ENCODE measurements around the gene MECR. TPM values are rescaled to one million over a fixed set of nuclear protein-coding genes. Genes with fewer than 3 reads are reported as not detected.

MECR gene
- polyA plus RNA-seq, 1 donor (not counting 4 experiments of a cell fraction or from before 2014, with no cell fraction given) = 20.7 TPM

GRCh38 chr1:29210278-29211085 lies 20.3 kb downstream of the MECR start:
- Histone ChIP-seq H2AFZ (ENCODE audit: control insufficient read depth, low read length) (no peak overlapping the region), H3K27ac (ENCODE audit: control insufficient read depth, insufficient read depth, low read length) (no peak overlapping the region), H3K9ac (ENCODE audit: control insufficient read depth, extremely low read depth, insufficient read depth, low read length) (no peak overlapping the region), H3K79me2 (ENCODE audit: control insufficient read depth, insufficient read depth, low read length) (no peaks in the 10 kb centered on the region), H3K36me3 (ENCODE audit: control insufficient read depth in 2 of 2, extremely low read depth in 1 of 2, insufficient read depth in 2 of 2, low read length in 2 of 2) (peaks cover 17 to 30% of the 10 kb centered on the region in 2 experiments), H3K4me2 (ENCODE audit: control insufficient read depth, extremely low read depth, insufficient read depth, low read depth, low read length) (no peak overlapping the region), H3K4me1 (ENCODE audit: control insufficient read depth, extremely low read depth, insufficient read depth, low read length) (no peaks in the 10 kb centered on the region), H3K9me1 (ENCODE audit: control insufficient read depth, extremely low read depth, insufficient read depth, low read length) (no peaks in the 10 kb centered on the region), H3K4me3 (ENCODE audit: control insufficient read depth in 2 of 3, extremely low read depth in 1 of 3, insufficient read depth in 2 of 3, low read depth in 1 of 3, low read length in 3 of 3) (no peak overlapping the region), H4K20me1 (ENCODE audit: control insufficient read depth, extremely low read depth, insufficient read depth, low read length) (no peaks in the 10 kb centered on the region), H3K27me3 (ENCODE audit: control insufficient read depth, extremely low read depth, insufficient read depth, low read length) (no peaks in the 10 kb centered on the region), H3K9me3 (ENCODE audit: control insufficient read depth, low read depth, low read length) (no peaks in the 10 kb centered on the region)
- dilution Hi-C loops (cut with MboI; ENCODE audit: extremely low pct_ligation_motif_present, low sequenced_read_pairs) = no loop called here
- FAIRE-seq (no peak), DNase-seq (ENCODE audit: low read depth, low spot score) (no peak)
- TF ChIP-seq CTCF (optimal IDR thresholded peaks at IDR 0.05 in 1 of 3, IDR thresholded peaks at IDR 0.05 in 1 of 3, conservative IDR thresholded peaks at IDR 0.05 in 1 of 3; ENCODE audit: extremely low read depth in 1 of 3, insufficient read depth in 2 of 3, low read length in 3 of 3) = no peak
- TF ChIP-seq EZH2 (IDR thresholded peaks at IDR 0.05; ENCODE audit: low read length) = no peak

GRCh38 chr1:29209173-29209572 lies 21.6 kb downstream of the MECR start:
- Histone ChIP-seq H3K27ac (ENCODE audit: control insufficient read depth, insufficient read depth, low read length) (no peak overlapping the region), H3K4me1 (ENCODE audit: control insufficient read depth, extremely low read depth, insufficient read depth, low read length) (no peaks in the 10 kb centered on the region), H3K9ac (ENCODE audit: control insufficient read depth, extremely low read depth, insufficient read depth, low read length) (no peak overlapping the region), H4K20me1 (ENCODE audit: control insufficient read depth, extremely low read depth, insufficient read depth, low read length) (no peaks in the 10 kb centered on the region), H3K79me2 (ENCODE audit: control insufficient read depth, insufficient read depth, low read length) (no peaks in the 10 kb centered on the region), H3K4me3 (ENCODE audit: control insufficient read depth in 2 of 3, extremely low read depth in 1 of 3, insufficient read depth in 2 of 3, low read depth in 1 of 3, low read length in 3 of 3) (no peak overlapping the region), H3K9me1 (ENCODE audit: control insufficient read depth, extremely low read depth, insufficient read depth, low read length) (no peaks in the 10 kb centered on the region), H3K27me3 (ENCODE audit: control insufficient read depth, extremely low read depth, insufficient read depth, low read length) (no peaks in the 10 kb centered on the region), H2AFZ (ENCODE audit: control insufficient read depth, low read length) (no peak overlapping the region), H3K4me2 (ENCODE audit: control insufficient read depth, extremely low read depth, insufficient read depth, low read depth, low read length) (no peak overlapping the region), H3K9me3 (ENCODE audit: control insufficient read depth, low read depth, low read length) (no peaks in the 10 kb centered on the region), H3K36me3 (ENCODE audit: control insufficient read depth in 2 of 2, extremely low read depth in 1 of 2, insufficient read depth in 2 of 2, low read length in 2 of 2) (peaks cover 17 to 29% of the 10 kb centered on the region in 2 experiments)
- dilution Hi-C loops (cut with MboI; ENCODE audit: extremely low pct_ligation_motif_present, low sequenced_read_pairs) = no loop called here
- DNase-seq (ENCODE audit: low read depth, low spot score) (no peak), FAIRE-seq (no peak)
- no peak for TF ChIP-seq CTCF (optimal IDR thresholded peaks at IDR 0.05 in 1 of 3, IDR thresholded peaks at IDR 0.05 in 1 of 3, conservative IDR thresholded peaks at IDR 0.05 in 1 of 3; ENCODE audit: extremely low read depth in 1 of 3, insufficient read depth in 2 of 3, low read length in 3 of 3)
- no peak for TF ChIP-seq EZH2 (IDR thresholded peaks at IDR 0.05; ENCODE audit: low read length)

Data from keratinocyte (primary cell).